ENCODE data around the gene FGF1. TPM values are rescaled to one million over a fixed set of nuclear protein-coding genes. Genes with fewer than 3 reads are reported as not detected.

FGF1 gene
- total RNA-seq, 2 donors from 2014 or later = 11.4 to 56.7 TPM

DNA sequence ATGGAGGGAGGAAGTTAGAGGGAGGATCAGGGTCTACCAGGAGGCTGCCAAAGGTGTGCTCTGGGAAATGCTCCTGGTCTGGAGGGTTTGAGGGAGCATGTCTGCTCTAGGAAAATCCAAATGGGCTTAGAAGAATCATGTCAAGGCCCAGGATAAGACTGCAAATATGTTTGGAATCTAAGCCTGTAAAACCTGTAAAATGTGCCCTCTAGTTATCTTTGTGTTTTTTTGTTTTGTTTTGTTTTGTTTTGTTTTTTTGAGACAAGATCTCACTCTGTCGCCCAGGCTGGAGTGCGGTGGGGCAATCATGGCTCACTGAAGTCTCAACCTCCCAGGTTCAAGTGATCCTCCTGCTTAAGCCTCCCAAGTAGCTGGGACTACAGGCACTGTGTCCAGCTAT, 135.4 kb downstream of the FGF1 start:
- Histone ChIP-seq H3K27ac (no peak overlapping the region), H3K4me3 (no peak overlapping the region), H3K36me3 (no peaks in the 10 kb centered on the region), H3K9me3 (no peaks in the 10 kb centered on the region), H3K4me1 (ENCODE audit: control insufficient read depth in 1 of 2, low read depth in 2 of 2) (peaks cover 3% of the 10 kb centered on the region in 2 donors), H3K27me3 (replicated peaks; ENCODE audit: insufficient read depth) (no peaks in the 10 kb centered on the region)
- no peak for TF ChIP-seq CTCF (IDR thresholded peaks at IDR 0.05)
- DNase-seq (ENCODE audit: low spot score) (no peak), ATAC-seq (ENCODE audit: insufficient number of reproducible peaks, low FRiP score, low read depth) (no peak)

DNA sequence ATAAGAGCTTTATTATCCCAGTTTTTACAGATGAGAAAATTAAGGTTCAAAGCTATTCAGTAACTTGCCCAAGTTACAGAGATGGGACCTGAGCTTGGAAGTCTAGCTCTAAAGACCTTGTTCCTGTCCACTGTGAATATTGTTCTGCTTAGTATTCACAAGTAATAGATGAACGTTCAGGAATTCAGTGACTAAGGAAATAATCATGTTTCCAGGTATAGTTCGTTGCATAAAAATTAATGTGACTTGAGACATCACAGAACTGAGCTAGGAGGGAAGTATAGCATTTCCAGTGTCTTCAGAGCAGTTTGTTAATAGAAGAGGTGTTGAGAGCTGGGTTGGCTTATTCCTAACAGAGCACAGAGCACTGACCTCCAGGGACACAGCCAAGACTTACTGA, 136.1 kb downstream of the FGF1 start:
- no peak for TF ChIP-seq CTCF (IDR thresholded peaks at IDR 0.05)
- H3K9me3 ChIP-seq = no peaks in the 10 kb centered on the region
- no peak overlapping the region for H3K27ac ChIP-seq
- H3K4me3 ChIP-seq = no peak overlapping the region
- H3K27me3 ChIP-seq (replicated peaks; ENCODE audit: insufficient read depth) = no peaks in the 10 kb centered on the region
- DNase-seq (ENCODE audit: low spot score) = no peak
- H3K36me3 ChIP-seq = no peaks in the 10 kb centered on the region
- peaks cover 7 to 10% of the 10 kb centered on the region in 2 donors for H3K4me1 ChIP-seq (ENCODE audit: control insufficient read depth in 1 of 2, low read depth in 2 of 2)
- no peak for ATAC-seq (ENCODE audit: insufficient number of reproducible peaks, low FRiP score, low read depth)

- ATAC-seq (ENCODE audit: insufficient number of reproducible peaks, low FRiP score, low read depth) (peak; percentile 46), DNase-seq (ENCODE audit: low spot score) (no peak)
- TF ChIP-seq CTCF (IDR thresholded peaks at IDR 0.05) = peak; percentile 64
- no peaks in the 10 kb centered on the region for H3K36me3 ChIP-seq
- H3K27me3 ChIP-seq (replicated peaks; ENCODE audit: insufficient read depth) = no peaks in the 10 kb centered on the region
- H3K9me3 ChIP-seq = no peaks in the 10 kb centered on the region
- H3K27ac ChIP-seq = no peak overlapping the region
- H3K4me3 ChIP-seq = no peak overlapping the region
- peaks cover 7 to 17% of the 10 kb centered on the region in 2 donors for H3K4me1 ChIP-seq (ENCODE audit: control insufficient read depth in 1 of 2, low read depth in 2 of 2)
Measured at GRCh38 chr5:142548739-142549275, 137.1 kb downstream of the FGF1 start.

DNA sequence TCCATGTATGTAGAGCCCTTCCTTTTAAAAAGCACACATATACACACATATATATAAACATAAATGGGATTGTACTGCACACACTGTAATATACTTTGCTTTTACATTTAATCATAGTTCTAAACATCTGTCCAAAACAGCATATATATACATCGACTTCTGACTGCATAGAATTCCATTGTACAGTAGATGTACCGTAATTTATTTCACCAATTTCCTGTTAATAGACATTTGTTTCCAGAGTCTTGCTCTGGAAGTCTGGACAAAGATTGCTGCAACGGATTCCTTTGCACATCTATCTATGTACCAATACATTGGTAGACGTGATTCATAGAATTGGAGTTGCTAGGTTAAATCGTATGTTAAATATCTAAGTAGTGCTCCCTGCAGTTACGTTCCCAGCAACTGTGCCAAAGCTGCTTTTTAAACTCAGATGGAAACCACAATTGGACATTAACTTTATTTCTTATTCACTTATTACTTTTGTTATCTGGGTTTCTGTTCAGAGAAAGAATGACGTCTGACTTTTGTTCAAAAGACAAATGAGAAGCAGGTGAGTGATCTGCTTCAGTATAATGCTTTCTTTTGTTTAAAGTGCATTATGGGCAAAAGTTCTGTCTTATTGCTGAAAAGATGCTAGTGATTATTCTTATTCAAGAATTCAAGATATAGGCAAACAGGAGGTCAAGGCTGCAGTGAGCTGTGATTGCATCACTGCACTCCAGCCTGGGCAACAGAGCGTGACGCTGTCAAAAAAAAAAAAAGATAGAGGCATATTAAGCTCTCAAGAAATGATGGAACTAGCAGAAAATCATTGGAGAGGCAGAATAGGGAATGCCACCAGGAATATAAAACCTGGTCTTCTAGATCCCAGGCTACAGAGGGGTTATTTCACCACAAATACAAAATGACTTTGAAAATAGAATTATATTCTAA, 138.2 kb downstream of the FGF1 start:
- Histone ChIP-seq H3K4me3 (no peak overlapping the region), H3K4me1 (ENCODE audit: control insufficient read depth in 1 of 2, low read depth in 2 of 2) (peaks cover 8 to 28% of the 10 kb centered on the region in 2 donors), H3K27me3 (replicated peaks; ENCODE audit: insufficient read depth) (no peaks in the 10 kb centered on the region), H3K36me3 (no peaks in the 10 kb centered on the region), H3K9me3 (no peaks in the 10 kb centered on the region), H3K27ac (no peak overlapping the region)
- TF ChIP-seq CTCF (IDR thresholded peaks at IDR 0.05) = no peak
- DNase-seq (ENCODE audit: low spot score) (no peak), ATAC-seq (ENCODE audit: insufficient number of reproducible peaks, low FRiP score, low read depth) (no peak)

- H3K36me3 ChIP-seq = no peaks in the 10 kb centered on the region
- ATAC-seq (ENCODE audit: insufficient number of reproducible peaks, low FRiP score, low read depth) (no peak), DNase-seq (ENCODE audit: low spot score) (no peak)
- H3K4me3 ChIP-seq = no peak overlapping the region
- peak overlapping the region; percentile 19 to 43 for H3K27ac ChIP-seq
- H3K27me3 ChIP-seq (replicated peaks; ENCODE audit: insufficient read depth) = no peaks in the 10 kb centered on the region
- no peak for TF ChIP-seq CTCF (IDR thresholded peaks at IDR 0.05)
- H3K4me1 ChIP-seq (ENCODE audit: control insufficient read depth in 1 of 2, low read depth in 2 of 2) = peaks cover 17 to 45% of the 10 kb centered on the region in 2 donors
- no peaks in the 10 kb centered on the region for H3K9me3 ChIP-seq
Measured at GRCh38 chr5:142545650-142546322, 140.1 kb downstream of the FGF1 start.
